A204.1 (cell line): Measurements from ENCODE around the gene CLCN1.
"Not testable (repeated sequence)": the region's sequence is repeated elsewhere in the genome, so short reads cannot be mapped to it uniquely, and the experiment has no call there.

Source experiments
- FAIRE-seq: peaks from 2 replicates; lab custom pipeline; 2012; peaks lifted over from hg19 to GRCh38; lab: Jason Lieb, UNC

Gene CLCN1

DNA sequence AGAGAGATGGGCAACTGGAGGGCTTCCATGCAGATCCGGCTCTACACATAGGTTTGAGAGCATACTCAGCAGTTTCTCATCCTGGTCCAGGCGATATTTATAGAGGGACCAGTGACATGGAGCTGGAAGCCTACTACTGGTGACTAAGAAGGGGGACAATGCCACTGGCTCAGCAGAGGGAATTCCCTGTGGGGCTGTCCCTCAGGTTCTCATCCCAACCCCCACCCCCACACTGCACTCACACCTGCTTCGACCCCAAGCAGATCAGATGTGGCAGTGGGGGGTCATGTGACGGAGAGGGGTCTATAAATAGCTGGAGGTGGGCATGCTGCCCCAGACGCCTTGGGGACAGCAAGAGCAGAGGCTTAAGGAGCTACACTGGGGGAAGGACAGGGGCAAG, at the start of gene CLCN1:
TSS of gene CLCN1 (plus strand) at position 336 of the 400 bp plus-strand sequence. CDS start 102 bp downstream, outside the sequence.
- no peak for FAIRE-seq

DNA sequence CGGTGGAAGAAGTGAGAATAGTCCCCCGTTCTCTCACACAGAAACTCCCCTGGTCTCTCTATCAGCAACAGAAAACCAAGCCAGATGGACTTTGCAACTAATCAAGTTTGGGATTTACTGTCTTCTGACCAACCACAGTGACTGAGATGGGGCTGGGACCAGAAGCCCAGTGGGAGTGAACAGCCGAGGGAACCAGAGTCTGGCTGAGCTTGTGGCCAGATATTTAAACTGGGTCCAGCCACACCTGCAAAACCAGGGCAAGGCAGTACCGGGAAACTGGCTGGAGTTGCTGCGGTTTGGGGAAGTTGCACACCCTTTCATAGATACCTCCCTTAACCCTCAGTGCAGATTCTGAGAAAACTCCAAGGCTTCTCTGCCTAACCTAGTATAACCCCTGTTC, 46.7 kb upstream of the CLCN1 start:
- FAIRE-seq = no peak

DNA sequence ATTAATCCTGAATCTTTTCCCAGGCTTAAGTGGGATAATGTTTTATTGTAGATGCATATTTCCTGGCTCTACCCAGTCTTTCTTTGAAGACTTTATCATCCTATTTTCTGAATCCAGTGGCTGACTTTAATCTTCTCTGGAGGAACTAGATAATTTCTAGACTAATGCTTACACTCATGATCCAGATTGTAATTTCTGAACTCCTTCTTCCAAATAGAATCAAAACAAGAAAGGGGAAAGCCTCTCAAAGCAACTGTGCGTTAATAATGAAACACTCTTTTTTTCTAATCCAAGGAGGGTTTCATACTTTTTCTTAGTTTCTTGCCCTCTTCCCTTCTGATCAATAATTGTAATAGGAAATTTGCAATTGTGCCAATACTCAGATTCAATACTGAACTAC, 44.7 kb upstream of the CLCN1 start:
- no peak for FAIRE-seq

DNA sequence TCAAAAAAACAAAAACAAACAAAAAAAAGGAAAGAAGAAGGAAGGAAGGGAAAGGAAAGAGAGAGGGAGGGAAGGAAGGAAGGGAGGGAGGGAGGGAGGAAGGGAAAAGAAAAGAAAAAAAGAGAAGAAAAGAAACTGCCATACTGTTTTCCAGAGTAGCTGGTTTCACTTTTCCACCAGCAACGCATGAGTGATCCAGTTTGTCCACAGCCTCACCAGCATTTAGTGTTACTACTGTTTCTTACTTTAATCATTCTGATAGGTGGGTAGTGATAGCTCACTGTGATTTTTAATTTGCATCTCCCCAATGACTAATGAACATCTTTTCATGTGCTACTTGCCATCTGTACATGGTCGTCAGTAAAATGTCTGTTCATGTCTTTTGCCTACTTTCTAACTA, 43.0 kb upstream of the CLCN1 start:
- no peak for FAIRE-seq

DNA sequence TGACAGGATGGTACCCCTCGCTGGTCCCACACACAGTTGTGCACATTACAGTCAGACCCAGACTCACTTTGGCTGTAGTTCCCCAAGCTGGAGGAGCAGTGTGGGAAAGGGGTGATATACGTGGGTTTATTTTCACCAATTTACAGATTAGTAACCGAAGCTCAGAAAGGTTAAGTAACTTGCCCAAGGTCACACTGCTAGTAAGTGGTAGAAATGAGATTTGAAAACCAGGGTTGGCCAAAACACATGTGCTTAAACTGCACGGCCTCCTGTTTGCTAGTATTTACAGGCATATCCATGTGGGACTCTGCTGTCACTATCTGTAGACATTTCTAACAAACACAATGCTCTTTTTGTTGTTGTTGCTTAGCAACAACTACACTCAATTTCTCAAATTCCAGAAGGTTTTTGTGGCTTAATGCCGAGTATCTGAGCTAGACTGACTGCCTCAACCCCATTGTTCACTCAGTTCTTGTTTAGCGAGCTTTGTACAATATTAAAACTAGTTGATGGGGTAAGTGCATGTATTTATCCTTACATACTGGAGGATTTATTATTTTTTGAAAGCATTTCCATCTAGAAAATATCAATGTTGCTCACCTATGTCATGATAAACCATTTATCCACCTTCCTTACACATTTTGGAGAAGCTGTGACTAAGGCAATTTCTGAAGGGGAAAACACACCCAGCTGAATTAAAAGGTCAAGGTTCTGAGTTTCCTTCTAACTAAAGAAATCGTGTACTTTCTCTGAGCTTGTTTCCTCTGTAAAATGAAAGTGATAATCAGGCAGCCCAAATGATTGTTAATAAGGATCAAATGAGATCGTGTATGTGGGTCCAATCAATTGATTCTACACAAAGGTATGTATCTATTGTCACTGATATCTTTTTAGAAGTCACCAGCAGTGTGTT, 36.5 kb upstream of the CLCN1 start:
- no peak for FAIRE-seq

DNA sequence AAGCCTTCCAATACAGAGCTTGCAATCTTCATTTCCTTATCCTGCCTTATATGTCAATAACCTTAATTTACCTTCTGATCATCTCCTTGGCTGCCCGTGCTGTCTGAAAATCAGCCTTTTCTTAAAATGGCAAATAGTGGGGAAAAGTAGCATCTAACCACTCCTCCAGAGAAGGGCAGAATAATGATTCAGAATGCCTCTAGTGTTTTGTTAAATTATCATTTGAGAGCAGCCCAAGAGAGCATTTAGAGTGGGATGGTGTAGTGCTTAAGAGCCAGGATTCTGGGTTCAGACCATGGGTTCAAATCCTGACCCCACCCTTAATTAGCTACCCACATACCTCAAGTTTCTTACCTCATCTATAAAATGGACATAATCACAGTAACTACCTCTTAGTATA, 35.8 kb upstream of the CLCN1 start:
- no peak for FAIRE-seq

DNA sequence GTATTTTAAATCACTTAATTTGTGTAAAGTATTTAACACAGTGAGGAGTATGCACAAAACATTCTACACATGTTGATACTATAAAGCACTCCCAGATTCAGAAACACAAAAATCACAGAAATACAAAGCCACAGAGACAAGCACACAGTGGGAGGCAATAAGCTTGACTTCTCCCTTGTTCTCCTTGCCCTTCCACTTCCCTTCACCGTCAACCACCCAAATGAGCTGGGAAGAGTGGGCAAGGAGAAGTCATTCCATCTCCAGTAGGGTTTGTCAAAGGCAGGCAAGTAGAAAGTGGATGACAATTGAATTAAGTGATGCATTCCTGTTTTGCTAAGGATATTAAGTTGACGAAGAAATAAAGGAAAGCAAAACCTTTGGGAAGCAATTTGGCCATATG, 35.3 kb upstream of the CLCN1 start:
- no peak for FAIRE-seq

DNA sequence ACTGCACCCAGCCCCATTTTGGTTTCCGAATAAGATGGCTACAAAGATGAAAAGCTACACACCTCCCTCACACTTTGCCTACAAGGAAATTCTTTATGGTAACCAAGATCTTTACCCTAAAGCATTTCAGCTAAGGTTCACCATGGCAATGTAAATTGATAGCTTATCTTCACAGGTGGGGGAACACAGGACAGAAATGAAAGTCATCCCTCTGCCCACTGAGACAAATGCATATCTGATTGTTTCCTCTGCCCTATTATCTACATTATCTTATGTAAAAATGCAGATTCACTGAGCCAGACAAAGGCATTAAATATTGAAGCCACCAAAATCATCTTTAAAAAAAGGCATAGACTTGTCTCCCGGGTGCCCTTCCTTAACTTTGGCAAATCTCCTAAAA, 34.4 kb upstream of the CLCN1 start:
- FAIRE-seq = no peak

DNA sequence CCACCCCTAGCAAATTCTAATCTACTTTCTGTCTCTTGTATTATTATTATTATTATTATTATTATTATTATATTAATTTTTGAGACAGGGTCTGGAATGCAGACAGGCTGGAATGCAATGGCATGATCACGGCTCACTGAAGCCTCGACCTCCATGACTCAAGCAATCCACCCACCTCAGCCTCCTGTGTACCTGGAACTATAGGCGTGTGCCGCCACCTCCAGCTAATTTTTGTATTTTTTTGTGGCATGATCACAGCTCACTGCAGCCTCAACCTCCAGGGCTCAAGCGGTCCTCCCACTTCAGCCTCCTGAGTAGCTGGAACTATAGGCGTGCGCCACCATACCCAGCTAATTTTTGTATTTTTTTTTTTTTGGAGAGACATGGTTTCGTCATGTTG, 33.8 kb upstream of the CLCN1 start:
- FAIRE-seq = no peak

DNA sequence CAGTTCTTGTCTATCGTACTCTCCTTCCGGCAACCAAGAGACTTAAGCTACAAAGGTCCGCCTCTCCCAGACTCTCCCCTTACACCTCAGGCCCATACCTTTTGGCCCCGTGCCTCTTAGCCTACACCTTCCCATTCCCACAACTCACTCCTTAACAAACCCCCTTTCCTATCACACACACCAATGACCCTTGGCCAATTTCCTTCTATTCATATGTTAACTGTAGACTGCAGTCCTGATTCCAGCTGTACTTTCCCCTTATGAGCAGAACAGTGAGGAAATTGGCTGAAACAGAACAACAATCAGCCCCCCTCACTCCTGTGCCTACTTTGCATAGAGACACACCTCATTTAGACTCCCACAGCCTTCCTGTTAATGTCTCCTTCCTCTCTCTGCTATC, 32.5 kb upstream of the CLCN1 start:
- FAIRE-seq = no peak

DNA sequence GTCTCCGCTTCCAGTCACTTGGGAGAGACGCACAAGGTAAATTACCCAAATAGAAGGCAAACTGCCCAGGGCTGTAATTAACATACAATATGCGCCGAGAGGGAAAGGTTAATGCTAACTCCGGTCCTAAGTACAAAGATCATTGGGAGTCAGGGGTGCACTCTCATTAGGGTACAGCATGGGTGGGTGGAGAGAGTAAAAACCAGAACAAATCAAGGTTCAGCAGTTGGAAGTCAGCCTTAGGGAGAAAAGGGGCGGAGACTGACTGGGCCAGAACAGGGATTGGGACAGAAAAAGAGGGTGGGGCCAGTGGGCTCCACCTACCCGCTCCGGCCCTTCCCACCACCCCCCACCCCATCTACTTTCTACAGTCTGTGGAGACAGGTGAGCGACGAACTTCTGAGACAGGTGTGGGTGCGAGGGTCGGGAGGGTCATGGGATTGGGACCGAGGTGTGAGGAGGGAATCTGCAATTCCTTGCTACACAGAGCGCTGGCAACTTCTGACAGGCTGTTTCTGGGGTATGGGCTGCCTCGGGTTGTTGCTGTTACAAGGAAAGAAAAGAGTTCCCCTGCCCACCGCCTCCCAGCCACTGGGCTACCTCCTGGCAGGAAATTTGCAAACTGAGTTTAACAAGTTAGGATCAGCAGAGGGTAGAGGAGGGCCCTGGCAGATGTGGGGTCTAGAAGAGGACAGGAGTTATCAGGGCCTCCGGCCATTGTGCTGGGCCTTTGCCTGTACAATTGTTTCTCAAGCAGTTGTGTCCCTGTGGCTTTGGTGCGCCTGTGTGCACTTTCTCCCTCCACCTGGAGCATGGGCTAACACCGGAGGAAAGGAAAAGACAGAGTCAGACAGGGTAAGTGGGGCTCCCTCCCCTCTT, 31.1 kb upstream of the CLCN1 start, which contains the start of gene TMEM139:
TSS of gene TMEM139 (plus strand) at position 368 of the 879 bp plus-strand sequence. CDS start 1,000 bp downstream, outside the sequence.
- FAIRE-seq = no peak

DNA sequence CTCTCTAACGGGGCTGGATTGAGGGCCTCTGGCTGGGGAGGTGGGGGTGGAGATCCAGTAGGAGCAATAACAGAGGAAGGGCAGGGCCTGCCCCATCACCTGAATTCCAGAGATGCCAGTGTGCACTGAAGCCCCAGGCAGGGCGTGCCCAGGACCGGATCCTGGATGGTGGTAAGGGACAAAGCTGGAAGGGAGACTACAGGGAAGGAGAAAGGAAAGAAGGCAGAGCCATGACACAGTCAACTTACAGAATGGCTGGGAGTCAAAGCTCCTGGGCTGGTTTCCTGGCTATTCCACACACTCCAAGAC, 30.5 kb upstream of the CLCN1 start:
- FAIRE-seq = no peak

DNA sequence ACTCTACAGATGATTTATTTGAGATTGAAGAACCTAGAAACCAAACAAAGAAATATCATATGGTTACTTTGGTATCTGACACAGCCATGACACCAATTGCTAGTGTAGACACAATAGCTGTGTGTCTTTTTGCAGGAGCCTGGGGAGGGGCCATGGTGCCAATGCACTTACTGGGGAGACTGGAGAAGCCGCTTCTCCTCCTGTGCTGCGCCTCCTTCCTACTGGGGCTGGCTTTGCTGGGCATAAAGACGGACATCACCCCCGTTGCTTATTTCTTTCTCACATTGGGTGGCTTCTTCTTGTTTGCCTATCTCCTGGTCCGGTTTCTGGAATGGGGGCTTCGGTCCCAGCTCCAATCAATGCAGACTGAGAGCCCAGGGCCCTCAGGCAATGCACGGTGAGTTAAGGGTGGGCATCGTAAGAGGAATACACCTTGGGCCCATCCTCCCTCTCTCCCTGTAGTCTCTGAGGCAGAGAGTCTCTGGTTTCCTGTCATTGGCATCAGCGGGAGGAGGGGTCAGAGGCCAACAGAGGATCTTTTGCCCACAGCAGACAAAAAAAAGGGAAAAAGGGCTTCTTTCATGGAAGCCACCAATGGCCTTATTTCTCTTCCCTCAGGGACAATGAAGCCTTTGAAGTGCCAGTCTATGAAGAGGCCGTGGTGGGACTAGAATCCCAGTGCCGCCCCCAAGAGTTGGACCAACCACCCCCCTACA, 29.9 kb upstream of the CLCN1 start:
- no peak for FAIRE-seq

DNA sequence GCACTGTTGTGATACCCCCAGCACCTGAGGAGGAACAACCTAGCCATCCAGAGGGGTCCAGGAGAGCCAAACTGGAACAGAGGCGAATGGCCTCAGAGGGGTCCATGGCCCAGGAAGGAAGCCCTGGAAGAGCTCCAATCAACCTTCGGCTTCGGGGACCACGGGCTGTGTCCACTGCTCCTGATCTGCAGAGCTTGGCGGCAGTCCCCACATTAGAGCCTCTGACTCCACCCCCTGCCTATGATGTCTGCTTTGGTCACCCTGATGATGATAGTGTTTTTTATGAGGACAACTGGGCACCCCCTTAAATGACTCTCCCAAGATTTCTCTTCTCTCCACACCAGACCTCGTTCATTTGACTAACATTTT, 29.4 kb upstream of the CLCN1 start:
- no peak for FAIRE-seq

DNA sequence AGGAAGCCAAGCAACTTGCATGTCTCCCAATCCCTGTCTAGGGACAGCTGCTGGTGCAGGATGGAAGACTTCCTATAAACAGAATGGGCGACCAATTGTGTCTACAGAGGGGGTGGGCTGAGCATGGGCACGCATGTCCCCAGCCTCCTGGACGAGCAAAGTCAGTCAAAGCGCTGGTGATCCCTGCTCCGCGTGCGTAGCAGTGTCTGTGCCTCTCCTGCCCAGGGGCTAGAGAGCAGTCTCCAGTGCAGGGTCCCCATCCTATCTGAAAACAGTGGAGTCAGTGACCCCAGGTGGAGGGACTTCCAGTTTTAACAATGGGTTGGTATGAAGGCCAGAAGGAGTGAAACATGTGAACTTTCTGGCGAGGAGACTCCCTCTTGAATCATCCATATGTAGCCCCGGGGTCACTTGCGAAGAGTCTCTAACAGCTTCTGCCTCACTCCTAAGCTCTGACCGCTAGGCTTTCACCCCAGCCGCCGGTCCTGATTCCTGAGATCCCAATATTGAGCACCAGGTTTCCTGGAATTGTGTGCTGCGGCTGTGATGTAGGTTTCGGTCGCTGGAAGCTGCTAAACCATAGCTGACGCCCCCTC, 28.5 kb upstream of the CLCN1 start:
- no peak for FAIRE-seq

DNA sequence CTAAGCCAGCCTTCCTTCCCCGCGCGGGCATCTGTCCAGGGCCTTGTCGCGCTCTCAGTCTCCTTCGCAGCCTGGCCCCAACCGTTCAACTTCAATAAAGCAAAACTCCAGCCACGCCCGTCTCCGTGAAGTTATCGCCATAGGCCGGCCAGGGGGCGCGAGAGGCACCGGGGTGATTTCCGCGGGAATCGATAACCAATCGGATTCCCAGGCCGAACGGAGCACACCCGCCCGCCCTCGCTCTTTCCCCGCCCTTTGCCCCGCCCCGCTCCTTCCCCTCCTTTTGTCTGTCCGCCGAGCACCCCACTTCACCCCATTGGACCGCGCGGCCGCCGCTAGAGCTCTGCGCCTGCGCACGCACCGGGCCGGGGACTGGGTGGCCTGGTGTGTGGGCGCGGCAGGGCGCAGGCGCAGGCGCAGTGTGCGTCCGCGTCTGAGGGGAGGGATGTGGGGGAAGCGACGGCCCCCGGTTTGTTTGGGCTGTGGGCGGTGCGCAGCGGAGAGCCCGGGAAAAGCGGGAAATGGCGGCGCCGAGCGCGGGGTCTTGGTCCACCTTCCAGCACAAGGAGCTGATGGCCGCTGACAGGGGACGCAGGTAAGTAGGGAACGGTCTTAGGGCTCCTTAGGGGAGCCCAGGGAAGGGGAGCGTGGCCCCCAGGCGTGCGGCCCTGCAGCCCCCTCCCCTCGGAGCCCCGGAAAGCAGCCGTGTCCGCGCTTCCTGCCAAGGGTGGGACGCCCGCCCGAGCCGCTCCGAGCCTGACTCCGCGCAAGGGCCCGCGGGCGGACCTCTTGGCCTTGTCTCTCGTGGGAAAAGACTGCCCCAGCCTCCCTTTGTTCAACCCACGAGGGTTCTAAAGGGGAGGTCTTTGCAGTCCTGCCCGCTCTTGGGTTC, 27.7 kb upstream of the CLCN1 start, which contains the start of gene CASP2:
TSS of gene CASP2 (plus strand) at position 417 of the 892 bp plus-strand sequence. CDS start at position 522, 105 bp downstream.
- FAIRE-seq = no peak

DNA sequence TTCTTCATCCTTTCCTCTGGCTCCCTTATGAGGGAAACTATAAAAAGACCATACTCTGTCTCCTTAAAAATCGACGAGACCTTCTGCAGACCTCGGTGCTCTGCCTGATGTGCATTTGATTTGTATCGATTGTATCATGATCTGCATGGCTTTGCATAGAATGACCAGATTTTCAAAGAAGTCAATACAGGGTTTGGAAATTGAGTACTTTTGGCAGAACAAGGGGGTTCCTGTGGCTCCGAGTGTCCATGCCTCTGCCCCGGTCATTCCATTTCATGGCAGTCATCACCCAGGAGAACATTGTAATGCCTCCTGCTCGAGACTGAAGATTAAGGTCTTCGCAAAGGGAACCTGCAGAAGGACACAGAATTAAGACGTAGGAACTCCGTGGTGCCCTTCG, 27.1 kb upstream of the CLCN1 start:
- no peak for FAIRE-seq

DNA sequence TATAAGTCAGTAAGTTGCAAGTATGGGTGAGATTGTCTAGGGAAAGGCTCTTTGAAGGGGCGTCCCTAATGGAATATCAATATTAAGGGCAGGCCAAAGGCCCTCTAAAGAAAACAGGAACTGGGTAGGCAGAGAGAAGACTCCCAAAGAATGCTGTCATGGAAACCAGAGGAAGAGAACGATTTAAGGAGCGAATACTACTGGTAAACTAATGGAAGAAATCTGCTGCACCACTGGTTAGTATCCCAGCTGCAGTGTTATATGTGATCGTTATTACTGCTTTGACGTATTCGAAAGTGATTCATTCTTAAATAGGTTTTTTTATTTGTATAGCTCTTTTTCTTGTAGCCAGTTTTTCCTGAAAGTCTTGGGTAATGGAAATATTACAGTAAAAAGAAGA, 26.5 kb upstream of the CLCN1 start:
- FAIRE-seq = no peak

DNA sequence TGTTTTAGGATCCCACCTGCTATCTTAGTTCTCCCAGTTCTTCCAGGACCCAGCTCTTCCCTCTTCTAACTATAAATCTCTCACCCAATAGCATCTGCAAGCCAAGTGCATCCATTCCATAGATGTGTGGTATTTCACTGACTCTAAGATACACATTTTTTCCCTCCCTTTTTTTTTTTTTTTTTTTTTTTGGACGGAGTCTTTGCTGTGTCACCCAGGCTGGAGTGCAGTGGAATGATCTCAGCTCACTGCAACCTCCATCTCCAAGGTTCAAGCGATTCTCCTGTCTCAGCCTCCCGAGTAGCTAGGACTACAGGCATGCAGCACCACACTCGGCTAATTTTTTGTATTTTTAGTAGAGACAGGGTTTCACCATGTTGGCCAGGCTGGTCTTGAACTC, 26.0 kb upstream of the CLCN1 start:
- FAIRE-seq = not testable (repeated sequence)

DNA sequence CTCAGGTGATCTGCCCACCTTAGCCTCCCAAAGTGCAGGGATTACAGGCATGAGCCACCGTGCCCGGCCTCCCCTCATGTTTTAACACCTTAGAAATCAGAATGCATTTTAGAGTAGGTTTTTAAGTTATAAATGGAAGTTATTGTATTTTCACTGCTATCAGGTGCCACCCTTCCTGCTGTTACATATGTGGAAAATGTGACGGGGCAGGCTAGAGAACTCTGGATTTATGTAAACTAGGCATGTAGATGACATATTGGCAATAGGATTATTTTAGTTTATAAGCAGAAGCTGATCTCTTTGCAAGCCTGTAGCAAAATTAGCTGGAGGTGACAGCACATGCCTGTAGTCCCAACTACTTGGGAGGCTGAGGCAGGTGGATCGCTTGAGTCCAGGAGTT, 25.6 kb upstream of the CLCN1 start:
- FAIRE-seq = no peak

DNA sequence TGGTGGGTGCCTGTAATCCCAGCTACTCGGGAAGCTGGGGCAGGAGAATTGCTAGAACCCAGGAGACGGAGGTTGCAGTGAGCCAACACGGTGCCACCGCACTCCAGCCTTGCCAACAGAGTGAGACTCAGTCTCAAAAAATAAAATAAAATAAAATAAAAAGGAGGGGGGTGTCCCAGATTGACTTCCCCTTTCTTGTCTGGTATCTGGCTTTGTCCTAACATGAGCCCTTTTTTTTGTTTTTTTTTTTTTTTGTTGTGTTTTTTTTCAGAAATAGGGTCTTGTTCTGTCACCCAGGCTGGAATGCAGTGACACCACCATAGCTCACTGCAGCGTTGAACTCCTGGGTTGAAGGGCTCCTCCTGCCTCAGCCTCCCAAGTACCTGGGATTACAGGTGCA, 23.0 kb upstream of the CLCN1 start:
- no peak for FAIRE-seq
